ENCODE results near the gene FAM162A. TPM values are rescaled to one million over a fixed set of nuclear protein-coding genes. Genes with fewer than 3 reads are reported as not detected.

The FAM162A gene
- total RNA-seq, 1 donor from 2014 or later, result 141 TPM

GRCh38 chr3:122389197-122389596 lies 5.2 kb downstream of the FAM162A start:
- Histone ChIP-seq H3K4me3 (no peak overlapping the region), H3K27me3 (ENCODE audit: low read depth) (no peaks in the 10 kb centered on the region), H3K4me1 (peaks cover 70% of the 10 kb centered on the region), H3K36me3 (peaks cover 14% of the 10 kb centered on the region), H3K27ac (replicated peaks) (no peak overlapping the region), H3K9me3 (replicated peaks) (no peaks in the 10 kb centered on the region)
- DNase-seq, result no peak
- intact Hi-C loops (cut with micrococcal nuclease), result no loop called here
- TF ChIP-seq CTCF (IDR thresholded peaks at IDR 0.05; ENCODE audit: borderline replicate concordance), result no peak

GRCh38 chr3:122389892-122390291 lies 5.9 kb downstream of the FAM162A start:
- Histone ChIP-seq H3K36me3 (peaks cover 14% of the 10 kb centered on the region), H3K9me3 (replicated peaks) (no peaks in the 10 kb centered on the region), H3K4me3 (no peak overlapping the region), H3K27ac (replicated peaks) (peak overlapping the region; percentile 66), H3K27me3 (ENCODE audit: low read depth) (no peaks in the 10 kb centered on the region), H3K4me1 (peaks cover 63% of the 10 kb centered on the region)
- DNase-seq, result no peak
- TF ChIP-seq CTCF (IDR thresholded peaks at IDR 0.05; ENCODE audit: borderline replicate concordance), result no peak
- intact Hi-C loops (cut with micrococcal nuclease), result loop anchor here (5.0 to 10.0 kb wide), 2 partner anchors 115 to 287 kb away; no protein-coding TSS in a partner anchor

- H3K9me3 ChIP-seq (replicated peaks), result no peaks in the 10 kb centered on the region
- peaks cover 59% of the 10 kb centered on the region for H3K4me1 ChIP-seq
- intact Hi-C loops (cut with micrococcal nuclease), result loop anchor here (5.0 to 10.0 kb wide), 2 partner anchors 114 to 287 kb away; no protein-coding TSS in a partner anchor
- H3K27ac ChIP-seq (replicated peaks), result peak overlapping the region; percentile 66
- no peak for DNase-seq
- peaks cover 14% of the 10 kb centered on the region for H3K36me3 ChIP-seq
- no peak overlapping the region for H3K4me3 ChIP-seq
- H3K27me3 ChIP-seq (ENCODE audit: low read depth), result no peaks in the 10 kb centered on the region
- TF ChIP-seq CTCF (IDR thresholded peaks at IDR 0.05; ENCODE audit: borderline replicate concordance), result no peak
These were observed 6.7 kb downstream of the FAM162A start for GRCh38 chr3:122390665-122391064.

GRCh38 chr3:122391681-122392446 lies 7.9 kb downstream of the FAM162A start:
- peak overlapping the region; percentile 66 for H3K27ac ChIP-seq (replicated peaks)
- no peaks in the 10 kb centered on the region for H3K9me3 ChIP-seq (replicated peaks)
- H3K36me3 ChIP-seq, result peaks cover 11% of the 10 kb centered on the region
- no peak for TF ChIP-seq CTCF (IDR thresholded peaks at IDR 0.05; ENCODE audit: borderline replicate concordance)
- intact Hi-C loops (cut with micrococcal nuclease), result loop anchor here (5.0 to 10.0 kb wide), 2 partner anchors 113 to 285 kb away; no protein-coding TSS in a partner anchor
- H3K4me1 ChIP-seq, result peaks cover 47% of the 10 kb centered on the region
- no peak overlapping the region for H3K4me3 ChIP-seq
- no peak for DNase-seq
- H3K27me3 ChIP-seq (ENCODE audit: low read depth), result no peaks in the 10 kb centered on the region

- H3K27ac ChIP-seq (replicated peaks), result peak overlapping the region; percentile 66
- intact Hi-C loops (cut with micrococcal nuclease), result loop anchor here (5.0 to 10.0 kb wide), 2 partner anchors 112 to 284 kb away; no protein-coding TSS in a partner anchor
- no peak for DNase-seq
- no peak overlapping the region for H3K4me3 ChIP-seq
- TF ChIP-seq CTCF (IDR thresholded peaks at IDR 0.05; ENCODE audit: borderline replicate concordance), result peak; percentile 75
- H3K4me1 ChIP-seq, result peaks cover 43% of the 10 kb centered on the region
- H3K27me3 ChIP-seq (ENCODE audit: low read depth), result no peaks in the 10 kb centered on the region
- H3K36me3 ChIP-seq, result no peaks in the 10 kb centered on the region
- no peaks in the 10 kb centered on the region for H3K9me3 ChIP-seq (replicated peaks)
These were observed 9.2 kb downstream of the FAM162A start for GRCh38 chr3:122392868-122393844.
